Smooth muscle cell (in vitro differentiated cells): ENCODE data around the gene CCL18. TPM values are rescaled to one million over a fixed set of nuclear protein-coding genes. Genes with fewer than 3 reads are reported as not detected.

Experiments used
- DNase-seq: peaks from one replicate; lab custom pipeline; 2025; ENCODE audit not compliant: unreplicated experiment; lab: John Stamatoyannopoulos, UW
- H2AFZ ChIP-seq: fragments of 200-600 bp; sonication (generic); 2 replicates; pipeline ENCODE4 v1.6.0; 2016; ENCODE audit warnings: antibody characterized with exemption, low read depth, mild to moderate bottlenecking
- H3F3A ChIP-seq: fragments of 200-600 bp; sonication (generic); 2 replicates; pipeline ENCODE4 v1.6.0; 2017; ENCODE audit warnings: antibody characterized with exemption, low read depth
- H3K27ac ChIP-seq: fragments of 200-600 bp; sonication (generic); 2 replicates; pipeline ENCODE4 v1.5.1; 2016; ENCODE audit warnings: low read depth, mild to moderate bottlenecking
- H3K27me3 ChIP-seq: fragments of 200-600 bp; sonication (generic); 2 replicates; pipeline ENCODE4 v1.6.1; 2016; ENCODE audit warnings: low read depth, mild to moderate bottlenecking
- H3K36me3 ChIP-seq: fragments of 200-600 bp; sonication (generic); 2 replicates; pipeline ENCODE4 v1.5.1; 2016; ENCODE audit warnings: low read depth
- H3K4me1 ChIP-seq: fragments of 200-600 bp; sonication (generic); 2 replicates; pipeline ENCODE4 v1.5.1; 2016; ENCODE audit warnings: low read depth
- H3K4me2 ChIP-seq: fragments of 200-600 bp; sonication (generic); 2 replicates; pipeline ENCODE4 v1.6.0; 2016; ENCODE audit warnings: mild to moderate bottlenecking
- H3K4me3 ChIP-seq: fragments of 200-600 bp; sonication (generic); 2 replicates; pipeline ENCODE4 v1.5.1; 2016; ENCODE audit warnings: mild to moderate bottlenecking
- H3K79me2 ChIP-seq: fragments of 200-600 bp; sonication (generic); 2 replicates; pipeline ENCODE4 v1.6.0; 2016; ENCODE audit warnings: low read depth, mild to moderate bottlenecking
- H3K9ac ChIP-seq: fragments of 200-600 bp; sonication (generic); 2 replicates; pipeline ENCODE4 v1.6.0; 2016; ENCODE audit warnings: low read depth
- H3K9me3 ChIP-seq: fragments of 200-600 bp; sonication (generic); replicated peaks from 2 replicates; pipeline ENCODE4 v1.5.1; 2016; ENCODE audit warnings: low read depth
- H4K20me1 ChIP-seq: fragments of 200-600 bp; sonication (generic); 2 replicates; pipeline ENCODE4 v1.6.0; 2016; ENCODE audit warnings: low read depth
- CTCF ChIP-seq: fragments of 200-600 bp; sonication (generic); IDR thresholded peaks from 2 replicates; pipeline ENCODE4 v1.5.1; 2017; ENCODE audit warnings: borderline replicate concordance, mild to moderate bottlenecking, antibody characterized with exemption; ENCODE audit not compliant: insufficient read depth, poor library complexity, severe bottlenecking
- WGBS: methylation state at CpG from one replicate; pipeline ENCODE4 v1.1.7; 2016; ENCODE audit warnings: low lambda C conversion rate; 5-methylcytosine and 5-hydroxymethylcytosine counted together
- polyA plus RNA-seq: library from polyadenylated mRNA; unstranded; fragments of >200 nt; fragmentation: Nextera tagmentation; extraction: Ambion mirVana; gene quantifications from 2 replicates; pipeline ENCODE4 v1.2.1, GENCODE V29; 2016
- total RNA-seq: library from RNA; depleted of rRNA; stranded (reverse); fragments of >200 nt; gene quantifications from 2 replicates; pipeline ENCODE4 v1.2.3, GENCODE V29; 2014

CCL18 gene
- total and polyA plus RNA-seq, 2 experiments from 2014 or later: not detected

- Histone ChIP-seq H3K36me3 (no peaks in the 10 kb centered on the region), H4K20me1 (no peaks in the 10 kb centered on the region), H3K4me3 (no peak overlapping the region), H3F3A (no peaks in the 10 kb centered on the region), H3K27ac (no peak overlapping the region), H3K79me2 (no peaks in the 10 kb centered on the region), H3K27me3 (no peaks in the 10 kb centered on the region), H2AFZ (no peak overlapping the region), H3K4me1 (no peaks in the 10 kb centered on the region), H3K9me3 (no peaks in the 10 kb centered on the region), H3K9ac (no peak overlapping the region), H3K4me2 (no peak overlapping the region)
- 94% methylated on average over 2 of the region's 2 CpGs for WGBS
- DNase-seq: no peak
- no peak for TF ChIP-seq CTCF
These were observed 14.4 kb upstream of the CCL18 start for GRCh38 chr17:36049643-36050042.

GRCh38 chr17:36055171-36055570 is 8.9 kb upstream of the CCL18 start:
- no peak overlapping the region for H3K9ac ChIP-seq
- no peaks in the 10 kb centered on the region for H3K9me3 ChIP-seq
- H3K4me3 ChIP-seq: no peak overlapping the region
- no peak overlapping the region for H3K4me2 ChIP-seq
- no peak for TF ChIP-seq CTCF
- H2AFZ ChIP-seq: no peak overlapping the region
- no peak overlapping the region for H3K27ac ChIP-seq
- WGBS: 83% methylated on average over 2 of the region's 2 CpGs
- no peaks in the 10 kb centered on the region for H3K36me3 ChIP-seq
- no peaks in the 10 kb centered on the region for H4K20me1 ChIP-seq
- no peaks in the 10 kb centered on the region for H3K27me3 ChIP-seq
- no peaks in the 10 kb centered on the region for H3K79me2 ChIP-seq
- no peaks in the 10 kb centered on the region for H3K4me1 ChIP-seq
- DNase-seq: no peak
- no peaks in the 10 kb centered on the region for H3F3A ChIP-seq

- H3K4me3 ChIP-seq: no peak overlapping the region
- H3F3A ChIP-seq: no peaks in the 10 kb centered on the region
- H3K4me1 ChIP-seq: no peaks in the 10 kb centered on the region
- no peaks in the 10 kb centered on the region for H3K79me2 ChIP-seq
- no peaks in the 10 kb centered on the region for H3K9me3 ChIP-seq
- 91% methylated on average over 4 of the region's 4 CpGs for WGBS
- no peak overlapping the region for H3K27ac ChIP-seq
- no peaks in the 10 kb centered on the region for H3K36me3 ChIP-seq
- TF ChIP-seq CTCF: no peak
- H4K20me1 ChIP-seq: no peaks in the 10 kb centered on the region
- H3K27me3 ChIP-seq: no peaks in the 10 kb centered on the region
- H2AFZ ChIP-seq: no peak overlapping the region
- DNase-seq: no peak
- H3K9ac ChIP-seq: no peak overlapping the region
- H3K4me2 ChIP-seq: no peak overlapping the region
These were observed 8.1 kb upstream of the CCL18 start for GRCh38 chr17:36055921-36056520.

GRCh38 chr17:36057911-36058310 is 6.2 kb upstream of the CCL18 start:
- no peak overlapping the region for H3K9ac ChIP-seq
- H4K20me1 ChIP-seq: no peaks in the 10 kb centered on the region
- TF ChIP-seq CTCF: no peak
- no peak for DNase-seq
- no peak overlapping the region for H3K4me3 ChIP-seq
- H3K9me3 ChIP-seq: no peaks in the 10 kb centered on the region
- H3K4me2 ChIP-seq: no peak overlapping the region
- no peaks in the 10 kb centered on the region for H3K79me2 ChIP-seq
- H3K4me1 ChIP-seq: no peaks in the 10 kb centered on the region
- no peaks in the 10 kb centered on the region for H3K27me3 ChIP-seq
- no peaks in the 10 kb centered on the region for H3F3A ChIP-seq
- no peaks in the 10 kb centered on the region for H3K36me3 ChIP-seq
- no peak overlapping the region for H2AFZ ChIP-seq
- H3K27ac ChIP-seq: no peak overlapping the region
